OCI-LY7 (cell line): Measurements from ENCODE around the gene CLEC4G. TPM values are rescaled to one million over a fixed set of nuclear protein-coding genes. Genes with fewer than 3 reads are reported as not detected.

ENCODE experiments used
- BruUV-seq: library from RNA; stranded (reverse); fragments of 400-500 nt; replicated peaks from 2 replicates; lab custom pipeline; 2021; lab: Mats Ljungman, UMichigan
- CTCF ChIA-PET: fragments of 300-600 bp; sonication (Branson Sonifier 250); formaldehyde crosslinking; loops from one replicate; lab custom pipeline; 2022; ENCODE audit warnings: antibody characterized with exemption; ENCODE audit not compliant: unreplicated experiment; lab: Charles Lee
- POLR2A ChIA-PET: fragments of 300-600 bp; sonication (Branson Sonifier 250); formaldehyde crosslinking; loops from one replicate; lab custom pipeline; 2022; ENCODE audit warnings: antibody characterized with exemption; lab: Charles Lee
- DNase-seq: peaks from one replicate; pipeline ENCODE4 v3.0.0-alpha.2; 2015; ENCODE audit warnings: low spot score
- H2AFZ ChIP-seq: fragments of 200-600 bp; sonication (generic), shearing (Covaris generic); 2 replicates; pipeline ENCODE4 v1.6.1; 2014; ENCODE audit warnings: mild to moderate bottlenecking, antibody characterized with exemption, low read length, moderate library complexity
- H3K27ac ChIP-seq: fragments of 200-600 bp; sonication (generic); 2 replicates; pipeline ENCODE4 v1.5.1; 2014; ENCODE audit warnings: mixed run types, low read depth, mild to moderate bottlenecking, moderate library complexity, low read length, inconsistent platforms; ENCODE audit not compliant: poor library complexity, severe bottlenecking
- H3K36me3 ChIP-seq: fragments of 200-600 bp; sonication (generic); 2 replicates; pipeline ENCODE4 v1.6.1; 2014; ENCODE audit warnings: mild to moderate bottlenecking, antibody characterized with exemption, low read length, moderate library complexity, mixed read lengths; ENCODE audit not compliant: insufficient read depth
- H3K4me1 ChIP-seq: fragments of 200-600 bp; sonication (generic); 2 replicates; pipeline ENCODE4 v1.5.1; 2014; ENCODE audit warnings: mild to moderate bottlenecking, low read length; ENCODE audit not compliant: insufficient read depth, poor library complexity, severe bottlenecking
- H3K4me2 ChIP-seq: fragments of 200-600 bp; sonication (generic); 2 replicates; pipeline ENCODE4 v1.6.1; 2014; ENCODE audit warnings: mild to moderate bottlenecking, low read length
- H3K4me3 ChIP-seq: fragments of 200-600 bp; sonication (generic); 2 replicates; pipeline ENCODE4 v1.5.1; 2014; ENCODE audit warnings: mild to moderate bottlenecking, low read depth, low read length; ENCODE audit not compliant: poor library complexity, severe bottlenecking
- H3K79me2 ChIP-seq: fragments of 200-600 bp; sonication (generic); 2 replicates; pipeline ENCODE4 v1.6.1; 2016; ENCODE audit warnings: low read depth, mild to moderate bottlenecking, low read length, moderate library complexity, mixed read lengths; ENCODE audit not compliant: insufficient read depth
- H3K9me2 ChIP-seq: fragments of 200-600 bp; sonication (generic); 2 replicates; pipeline ENCODE4 v1.6.1; 2016; ENCODE audit warnings: mild to moderate bottlenecking, low read length, mixed read lengths; ENCODE audit not compliant: insufficient read depth
- H3K9me3 ChIP-seq: fragments of 200-600 bp; sonication (generic); 2 replicates; pipeline ENCODE4 v1.6.1; 2014; ENCODE audit warnings: mild to moderate bottlenecking, mixed run types, low read length, mixed read lengths
- H4K20me1 ChIP-seq: fragments of 200-600 bp; sonication (generic); 2 replicates; pipeline ENCODE4 v1.6.1; 2014; ENCODE audit warnings: mild to moderate bottlenecking, antibody characterized with exemption, low read length, moderate library complexity, mixed read lengths; ENCODE audit not compliant: insufficient read depth
- CTCF ChIP-seq: fragments of 200-600 bp; sonication (generic); conservative IDR thresholded peaks from 2 replicates; pipeline ENCODE4 v1.5.1; 2014; ENCODE audit warnings: mild to moderate bottlenecking, antibody characterized with exemption, low read length, moderate library complexity, mixed read lengths
- EZH2phosphoT487 ChIP-seq: fragments of 200-600 bp; sonication (generic); IDR thresholded peaks from 2 replicates; pipeline ENCODE4 v1.6.1; 2018; ENCODE audit warnings: low read depth, borderline replicate concordance, mild to moderate bottlenecking, mixed run types, antibody characterized with exemption, low read length, moderate library complexity, mixed read lengths
- intact Hi-C: fragments of 100-400 bp; cut with micrococcal nuclease; formaldehyde crosslinking; loops from one replicate; pipeline ENCODE4 v1.10.0; 2022; ENCODE audit not compliant: unreplicated experiment
- total RNA-seq, 2 experiments: library from RNA; depleted of rRNA in 1 of 2; stranded (reverse); fragments of >200 nt in 1 of 2; shearing (Covaris generic) in 1 of 2; gene quantifications; 2 replicates each; pipeline ENCODE4 v1.2.3, GENCODE V29; 2014 to 2022

The CLEC4G gene
- total RNA-seq, 2 experiments from 2014 or later: not detected

GRCh38 chr19:7736148-7736547 lies 4.2 kb upstream of the CLEC4G start:
- Histone ChIP-seq H3K79me2 (no peaks in the 10 kb centered on the region), H3K4me1 (no peaks in the 10 kb centered on the region), H4K20me1 (no peaks in the 10 kb centered on the region), H2AFZ (no peak overlapping the region), H3K4me3 (no peak overlapping the region), H3K4me2 (no peak overlapping the region), H3K27ac (no peak overlapping the region), H3K9me3 (no peaks in the 10 kb centered on the region), H3K36me3 (no peaks in the 10 kb centered on the region), H3K9me2 (no peaks in the 10 kb centered on the region)
- intact Hi-C loops: no loop called here
- ChIA-PET POLR2A (no interaction called here), CTCF (no interaction called here)
- DNase-seq: no peak
- no TSS peak for BruUV-seq
- no peak for TF ChIP-seq EZH2phosphoT487
- no peak for TF ChIP-seq CTCF

GRCh38 chr19:7734220-7735203 lies 2.6 kb upstream of the CLEC4G start:
- no peaks in the 10 kb centered on the region for H4K20me1 ChIP-seq
- no peak overlapping the region for H3K4me2 ChIP-seq
- no peak overlapping the region for H3K4me3 ChIP-seq
- no peak overlapping the region for H2AFZ ChIP-seq
- POLR2A ChIA-PET: no interaction called here
- no peaks in the 10 kb centered on the region for H3K36me3 ChIP-seq
- BruUV-seq: no TSS peak
- intact Hi-C loops: no loop called here
- no peaks in the 10 kb centered on the region for H3K4me1 ChIP-seq
- TF ChIP-seq CTCF (no peak), EZH2phosphoT487 (no peak)
- H3K27ac ChIP-seq: no peak overlapping the region
- H3K79me2 ChIP-seq: no peaks in the 10 kb centered on the region
- CTCF ChIA-PET: no interaction called here
- DNase-seq: no peak
- no peaks in the 10 kb centered on the region for H3K9me3 ChIP-seq
- no peaks in the 10 kb centered on the region for H3K9me2 ChIP-seq

DNA sequence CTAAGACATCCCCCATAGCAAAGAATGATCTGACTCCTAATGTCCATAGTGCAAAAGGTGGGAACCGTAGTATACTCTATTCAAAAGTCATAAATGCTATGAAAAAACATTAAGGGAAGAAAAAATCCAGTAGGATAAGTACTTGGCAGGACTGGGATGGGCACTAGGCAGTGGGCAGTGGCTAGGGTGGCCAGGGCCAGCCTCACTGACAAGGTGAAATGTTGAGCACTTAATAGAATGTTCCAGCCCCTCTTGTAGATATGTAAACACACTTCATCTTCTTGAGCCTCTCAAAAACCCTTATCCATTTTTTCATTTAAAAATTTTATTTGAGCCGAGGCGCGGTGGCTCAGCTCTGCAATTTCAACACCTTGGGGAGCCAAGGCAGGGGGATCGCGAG lies 1.5 kb upstream of the CLEC4G start:
- Histone ChIP-seq H3K27ac (no peak overlapping the region), H2AFZ (no peak overlapping the region), H3K4me1 (no peaks in the 10 kb centered on the region), H4K20me1 (no peaks in the 10 kb centered on the region), H3K79me2 (no peaks in the 10 kb centered on the region), H3K4me2 (no peak overlapping the region), H3K36me3 (no peaks in the 10 kb centered on the region), H3K9me3 (no peaks in the 10 kb centered on the region), H3K4me3 (no peak overlapping the region), H3K9me2 (no peaks in the 10 kb centered on the region)
- intact Hi-C loops: no loop called here
- no peak for DNase-seq
- BruUV-seq: no TSS peak
- CTCF ChIA-PET: no interaction called here
- POLR2A ChIA-PET: no interaction called here
- no peak for TF ChIP-seq CTCF
- no peak for TF ChIP-seq EZH2phosphoT487
